ENCODE data around the gene MYO15B. TPM values are rescaled to one million over a fixed set of nuclear protein-coding genes. Genes with fewer than 3 reads are reported as not detected.

MYO15B gene
- total RNA-seq, 1 experiment from 2014 or later: 26.5 TPM

DNA sequence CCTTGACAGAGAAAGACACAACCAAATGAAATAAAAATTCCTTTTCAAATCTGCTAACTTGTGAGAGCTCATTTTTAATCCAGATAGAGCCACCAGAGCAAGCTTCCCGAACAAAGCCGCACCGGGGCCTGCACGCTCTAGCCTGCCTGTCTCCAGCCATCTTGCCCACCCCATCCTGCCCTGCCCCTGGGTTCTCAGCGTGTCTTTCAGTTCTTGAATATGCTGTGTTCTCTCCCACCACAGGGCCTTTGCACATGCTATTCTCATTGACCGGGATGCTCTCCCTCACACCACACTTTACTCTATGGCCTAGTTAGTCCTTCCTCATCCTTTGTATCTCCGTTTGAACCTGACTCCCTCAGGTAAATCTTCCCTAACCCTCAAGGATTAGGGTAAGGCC, 60.3 kb downstream of the MYO15B start:
- intact Hi-C loops (cut with micrococcal nuclease; ENCODE audit: unreplicated experiment) (no loop called here), in situ Hi-C loops (cut with HindIII; ENCODE audit: low pct_unique_long_range_greater_than_20kb, low sequenced_read_pairs) (no loop called here)

DNA sequence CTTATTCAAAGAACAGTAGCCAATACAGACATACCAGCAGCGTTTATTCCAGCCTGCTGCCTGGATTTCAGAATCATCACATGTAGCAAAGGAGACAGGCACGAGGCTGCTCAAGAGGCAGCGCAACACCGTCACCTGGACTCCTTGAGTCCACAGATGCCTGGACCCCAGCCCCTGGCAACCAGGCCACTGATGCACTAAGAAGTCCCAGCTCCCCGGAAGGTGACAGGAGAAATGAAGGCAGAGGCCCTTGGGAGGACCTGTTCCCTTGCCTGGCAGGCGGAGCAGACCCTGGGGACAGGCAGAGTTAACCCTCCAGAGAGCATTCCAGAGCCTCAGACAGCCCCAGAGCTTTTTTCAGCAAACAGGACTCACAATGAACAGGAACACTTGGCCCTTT, 62.1 kb downstream of the MYO15B start:
- H3K9me3 ChIP-seq (ENCODE audit: control insufficient read depth, insufficient read depth, low read depth, low read length): no peaks in the 10 kb centered on the region
- no peak overlapping the region for H3K27ac ChIP-seq (ENCODE audit: low read length)
- no peaks in the 10 kb centered on the region for H3K27me3 ChIP-seq (ENCODE audit: control insufficient read depth, insufficient read depth, low read length)
- BruUV-seq (replicated peaks): no TSS peak
- ATAC-seq: no peak
- peaks cover 5% of the 10 kb centered on the region for H3K4me1 ChIP-seq (ENCODE audit: control insufficient read depth, insufficient read depth, low read length)
- no peak for TF ChIP-seq SIN3A (IDR thresholded peaks at IDR 0.05; ENCODE audit: borderline replicate concordance, insufficient read depth, low read depth, low read length)
- no peak for TF ChIP-seq TCF7L2 (IDR thresholded peaks at IDR 0.05; ENCODE audit: low read depth, low read length)
- TF ChIP-seq, protein P1, sequence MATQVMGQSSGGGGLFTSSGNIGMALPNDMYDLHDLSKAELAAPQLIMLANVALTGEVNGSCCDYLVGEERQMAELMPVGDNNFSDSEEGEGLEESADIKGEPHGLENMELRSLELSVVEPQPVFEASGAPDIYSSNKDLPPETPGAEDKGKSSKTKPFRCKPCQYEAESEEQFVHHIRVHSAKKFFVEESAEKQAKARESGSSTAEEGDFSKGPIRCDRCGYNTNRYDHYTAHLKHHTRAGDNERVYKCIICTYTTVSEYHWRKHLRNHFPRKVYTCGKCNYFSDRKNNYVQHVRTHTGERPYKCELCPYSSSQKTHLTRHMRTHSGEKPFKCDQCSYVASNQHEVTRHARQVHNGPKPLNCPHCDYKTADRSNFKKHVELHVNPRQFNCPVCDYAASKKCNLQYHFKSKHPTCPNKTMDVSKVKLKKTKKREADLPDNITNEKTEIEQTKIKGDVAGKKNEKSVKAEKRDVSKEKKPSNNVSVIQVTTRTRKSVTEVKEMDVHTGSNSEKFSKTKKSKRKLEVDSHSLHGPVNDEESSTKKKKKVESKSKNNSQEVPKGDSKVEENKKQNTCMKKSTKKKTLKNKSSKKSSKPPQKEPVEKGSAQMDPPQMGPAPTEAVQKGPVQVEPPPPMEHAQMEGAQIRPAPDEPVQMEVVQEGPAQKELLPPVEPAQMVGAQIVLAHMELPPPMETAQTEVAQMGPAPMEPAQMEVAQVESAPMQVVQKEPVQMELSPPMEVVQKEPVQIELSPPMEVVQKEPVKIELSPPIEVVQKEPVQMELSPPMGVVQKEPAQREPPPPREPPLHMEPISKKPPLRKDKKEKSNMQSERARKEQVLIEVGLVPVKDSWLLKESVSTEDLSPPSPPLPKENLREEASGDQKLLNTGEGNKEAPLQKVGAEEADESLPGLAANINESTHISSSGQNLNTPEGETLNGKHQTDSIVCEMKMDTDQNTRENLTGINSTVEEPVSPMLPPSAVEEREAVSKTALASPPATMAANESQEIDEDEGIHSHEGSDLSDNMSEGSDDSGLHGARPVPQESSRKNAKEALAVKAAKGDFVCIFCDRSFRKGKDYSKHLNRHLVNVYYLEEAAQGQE (IDR thresholded peaks at IDR 0.05; ENCODE audit: insufficient read depth in 1 of 2, low read depth in 2 of 2, low read length in 1 of 2): no peak
- TF ChIP-seq, protein P2, sequence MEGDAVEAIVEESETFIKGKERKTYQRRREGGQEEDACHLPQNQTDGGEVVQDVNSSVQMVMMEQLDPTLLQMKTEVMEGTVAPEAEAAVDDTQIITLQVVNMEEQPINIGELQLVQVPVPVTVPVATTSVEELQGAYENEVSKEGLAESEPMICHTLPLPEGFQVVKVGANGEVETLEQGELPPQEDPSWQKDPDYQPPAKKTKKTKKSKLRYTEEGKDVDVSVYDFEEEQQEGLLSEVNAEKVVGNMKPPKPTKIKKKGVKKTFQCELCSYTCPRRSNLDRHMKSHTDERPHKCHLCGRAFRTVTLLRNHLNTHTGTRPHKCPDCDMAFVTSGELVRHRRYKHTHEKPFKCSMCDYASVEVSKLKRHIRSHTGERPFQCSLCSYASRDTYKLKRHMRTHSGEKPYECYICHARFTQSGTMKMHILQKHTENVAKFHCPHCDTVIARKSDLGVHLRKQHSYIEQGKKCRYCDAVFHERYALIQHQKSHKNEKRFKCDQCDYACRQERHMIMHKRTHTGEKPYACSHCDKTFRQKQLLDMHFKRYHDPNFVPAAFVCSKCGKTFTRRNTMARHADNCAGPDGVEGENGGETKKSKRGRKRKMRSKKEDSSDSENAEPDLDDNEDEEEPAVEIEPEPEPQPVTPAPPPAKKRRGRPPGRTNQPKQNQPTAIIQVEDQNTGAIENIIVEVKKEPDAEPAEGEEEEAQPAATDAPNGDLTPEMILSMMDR (IDR thresholded peaks at IDR 0.05): no peak
- TF ChIP-seq POLR2AphosphoS5 (IDR thresholded peaks at IDR 0.05; ENCODE audit: low read depth, low read length): no peak
- no peak overlapping the region for H3K4me3 ChIP-seq (ENCODE audit: low read depth in 2 of 2, low read length in 2 of 2)
- intact Hi-C loops (cut with micrococcal nuclease; ENCODE audit: unreplicated experiment) (no loop called here), in situ Hi-C loops (cut with HindIII; ENCODE audit: low pct_unique_long_range_greater_than_20kb, low sequenced_read_pairs) (no loop called here)
- ChIA-PET POLR2A (no interaction called here), CTCF (interaction anchor here (1.0 kb wide), 2 partner anchors 17 to 100 kb away, joined by 3 to 4 read pairs; no protein-coding TSS in a partner anchor)
- no peaks in the 10 kb centered on the region for H3K36me3 ChIP-seq (ENCODE audit: control insufficient read depth, insufficient read depth, low read length)
- no peak for DNase-seq (ENCODE audit: low read depth, low spot score)

More for the DNA sequence above, 60.3 kb downstream of the MYO15B start:
- no peaks in the 10 kb centered on the region for H3K27me3 ChIP-seq (ENCODE audit: control insufficient read depth, insufficient read depth, low read length)
- ChIA-PET POLR2A (no interaction called here), CTCF (no interaction called here)
- peaks cover 5% of the 10 kb centered on the region for H3K4me1 ChIP-seq (ENCODE audit: control insufficient read depth, insufficient read depth, low read length)
- no peaks in the 10 kb centered on the region for H3K9me3 ChIP-seq (ENCODE audit: control insufficient read depth, insufficient read depth, low read depth, low read length)
- DNase-seq (ENCODE audit: low read depth, low spot score) (no peak), ATAC-seq (no peak)
- no peak overlapping the region for H3K4me3 ChIP-seq (ENCODE audit: low read depth in 2 of 2, low read length in 2 of 2)
- no TSS peak for BruUV-seq (replicated peaks)
- H3K27ac ChIP-seq (ENCODE audit: low read length): no peak overlapping the region
- TF ChIP-seq TCF7L2 (IDR thresholded peaks at IDR 0.05; ENCODE audit: low read depth, low read length): no peak
- TF ChIP-seq, protein P1 (IDR thresholded peaks at IDR 0.05; ENCODE audit: insufficient read depth in 1 of 2, low read depth in 2 of 2, low read length in 1 of 2): no peak
- TF ChIP-seq POLR2AphosphoS5 (IDR thresholded peaks at IDR 0.05; ENCODE audit: low read depth, low read length): no peak
- TF ChIP-seq, protein P2 (IDR thresholded peaks at IDR 0.05): no peak
- no peak for TF ChIP-seq SIN3A (IDR thresholded peaks at IDR 0.05; ENCODE audit: borderline replicate concordance, insufficient read depth, low read depth, low read length)
- H3K36me3 ChIP-seq (ENCODE audit: control insufficient read depth, insufficient read depth, low read length): no peaks in the 10 kb centered on the region

Data from Panc1 (cell line).